ENCODE data around the gene ZNF787. TPM values are rescaled to one million over a fixed set of nuclear protein-coding genes. Genes with fewer than 3 reads are reported as not detected.

The ZNF787 gene
- total and polyA plus RNA-seq, 2 of the 13 experiments (the other 11 are each of a cell fraction or from before 2014, with no cell fraction given) = 15.1 to 42.8 TPM

GRCh38 chr19:56113074-56113632 is 7.9 kb downstream of the ZNF787 start:
- POLR2A ChIA-PET = no interaction called here
- peaks cover 91% of the 10 kb centered on the region for H3K79me2 ChIP-seq (ENCODE audit: insufficient read depth, low read length)
- intact Hi-C loops (cut with micrococcal nuclease; ENCODE audit: unreplicated experiment) (loop anchor here (5.0 kb wide), 1 partner anchor 776 kb away; the partner anchor contains the start of gene KMT5C), in situ Hi-C loops (cut with HindIII; ENCODE audit: extremely low pct_ligation_motif_present, low pct_unique_long_range_greater_than_20kb) (no loop called here)
- peaks cover 90% of the 10 kb centered on the region for H3K4me1 ChIP-seq (ENCODE audit: insufficient read depth, low read length)
- peaks cover 91% of the 10 kb centered on the region for H4K20me1 ChIP-seq (ENCODE audit: insufficient read depth, low read length)
- H2AFZ ChIP-seq (ENCODE audit: low read length) = no peak overlapping the region
- FAIRE-seq (no peak), DNase-seq (ENCODE audit: low spot score) (no peak), ATAC-seq (no peak)
- H3K4me3 ChIP-seq (replicated peaks in 1 of 3; ENCODE audit: insufficient read depth in 1 of 3, low read depth in 2 of 3, low read length in 3 of 3) = no peak overlapping the region
- H3K9ac ChIP-seq (ENCODE audit: insufficient read depth, low read depth, low read length) = no peak overlapping the region
- BruUV-seq (replicated peaks) = no TSS peak
- no peaks in the 10 kb centered on the region for H3K9me3 ChIP-seq (ENCODE audit: low read length)
- 85% methylated on average over 20 of the region's 20 CpGs for WGBS (ENCODE audit: low lambda C conversion rate)
- H3K4me2 ChIP-seq (ENCODE audit: low read depth, low read length) = no peak overlapping the region
- H3K27me3 ChIP-seq (ENCODE audit: control insufficient read depth in 1 of 2, insufficient read depth in 2 of 2, low read length in 2 of 2) = no peaks in the 10 kb centered on the region
- CTCF ChIA-PET (ENCODE audit: low intra/inter-chr PET ratio, low total read pairs) = no interaction called here
- peak overlapping the region; percentile 83 for H3K27ac ChIP-seq (ENCODE audit: extremely low read length, insufficient read depth, low read length)
- peaks cover 7 to 11% of the 10 kb centered on the region in 2 experiments; a peak in 4 of 5 replicates for H3K36me3 ChIP-seq (replicated peaks in 1 of 2; ENCODE audit: control insufficient read depth in 1 of 2, insufficient read depth in 2 of 2, low read length in 2 of 2)
- no peak for TF ChIP-seq HDAC6 (IDR thresholded peaks at IDR 0.05; ENCODE audit: low read depth, low read length)
- peak; percentile 59 for TF ChIP-seq RBM22 (optimal IDR thresholded peaks at IDR 0.05; ENCODE audit: low read length)
- TF ChIP-seq ZFP91 (CRISPR knock-in tag; IDR thresholded peaks at IDR 0.05; ENCODE audit: borderline replicate concordance) = no peak
- TF ChIP-seq MAFF (IDR thresholded peaks at IDR 0.05; ENCODE audit: low read depth, low read length) = no peak
- no peak for TF ChIP-seq RXRB (CRISPR knock-in tag; IDR thresholded peaks at IDR 0.05; ENCODE audit: borderline replicate concordance)
- no peak for TF ChIP-seq ZNF776 (CRISPR knock-in tag; IDR thresholded peaks at IDR 0.05)
- peak; percentile 62; the same call in 1 of the 2 replicates for TF ChIP-seq POLR2AphosphoS2 (IDR thresholded peaks at IDR 0.05; ENCODE audit: low read depth, low read length)
- TF ChIP-seq ELF1 (CRISPR knock-in tag; IDR thresholded peaks at IDR 0.05) = no peak
- no peak for TF ChIP-seq ZNF670 (CRISPR knock-in tag; IDR thresholded peaks at IDR 0.05; ENCODE audit: borderline replicate concordance)
- TF ChIP-seq TCF7 (IDR thresholded peaks at IDR 0.05; ENCODE audit: low read depth) = no peak
- TF ChIP-seq ZBTB38 (CRISPR knock-in tag; IDR thresholded peaks at IDR 0.05) = 0 out of 2 replicates have a peak, but pooled peaks have one; percentile 37
- TF ChIP-seq POLR2G (IDR thresholded peaks at IDR 0.05; ENCODE audit: low read depth, low read length) = no peak
- TF ChIP-seq NFE2L1 (CRISPR knock-in tag; IDR thresholded peaks at IDR 0.05; ENCODE audit: borderline replicate concordance) = no peak
- TF ChIP-seq HOMEZ (CRISPR knock-in tag; IDR thresholded peaks at IDR 0.05; ENCODE audit: low read depth) = no peak
- TF ChIP-seq MEF2D (CRISPR knock-in tag; IDR thresholded peaks at IDR 0.05) = no peak
- no peak for TF ChIP-seq PLSCR1 (CRISPR knock-in tag; IDR thresholded peaks at IDR 0.05; ENCODE audit: borderline replicate concordance)
- TF ChIP-seq KDM6A (CRISPR knock-in tag; IDR thresholded peaks at IDR 0.05; ENCODE audit: low read depth) = no peak
- no peak for TF ChIP-seq KDM1A (CRISPR knock-in tag; IDR thresholded peaks at IDR 0.05)
- TF ChIP-seq YEATS2 (CRISPR knock-in tag; IDR thresholded peaks at IDR 0.05; ENCODE audit: borderline replicate concordance) = no peak
- no peak for TF ChIP-seq RBM39 (IDR thresholded peaks at IDR 0.05; ENCODE audit: low read depth, low read length, poor library complexity, severe bottlenecking)
- TF ChIP-seq ZNF850 (CRISPR knock-in tag; conservative IDR thresholded peaks at IDR 0.05) = no peak
- TF ChIP-seq NBN (conservative IDR thresholded peaks at IDR 0.05) = no peak
- TF ChIP-seq ATF7 (IDR thresholded peaks at IDR 0.05) = no peak
- no peak for TF ChIP-seq ATF7 (CRISPR knock-in tag; IDR thresholded peaks at IDR 0.05)
- no peak for TF ChIP-seq ZNF121 (CRISPR knock-in tag; IDR thresholded peaks at IDR 0.05)

Data from HepG2 (cell line).